ENCODE data around the gene GNL1. TPM values are rescaled to one million over a fixed set of nuclear protein-coding genes. Genes with fewer than 3 reads are reported as not detected.

The GNL1 gene
- total and polyA plus RNA-seq, 9 of the 15 experiments (the other 6 are each of a cell fraction or from before 2014, with no cell fraction given) = 0.73 to 112 (median 58.0) TPM

DNA sequence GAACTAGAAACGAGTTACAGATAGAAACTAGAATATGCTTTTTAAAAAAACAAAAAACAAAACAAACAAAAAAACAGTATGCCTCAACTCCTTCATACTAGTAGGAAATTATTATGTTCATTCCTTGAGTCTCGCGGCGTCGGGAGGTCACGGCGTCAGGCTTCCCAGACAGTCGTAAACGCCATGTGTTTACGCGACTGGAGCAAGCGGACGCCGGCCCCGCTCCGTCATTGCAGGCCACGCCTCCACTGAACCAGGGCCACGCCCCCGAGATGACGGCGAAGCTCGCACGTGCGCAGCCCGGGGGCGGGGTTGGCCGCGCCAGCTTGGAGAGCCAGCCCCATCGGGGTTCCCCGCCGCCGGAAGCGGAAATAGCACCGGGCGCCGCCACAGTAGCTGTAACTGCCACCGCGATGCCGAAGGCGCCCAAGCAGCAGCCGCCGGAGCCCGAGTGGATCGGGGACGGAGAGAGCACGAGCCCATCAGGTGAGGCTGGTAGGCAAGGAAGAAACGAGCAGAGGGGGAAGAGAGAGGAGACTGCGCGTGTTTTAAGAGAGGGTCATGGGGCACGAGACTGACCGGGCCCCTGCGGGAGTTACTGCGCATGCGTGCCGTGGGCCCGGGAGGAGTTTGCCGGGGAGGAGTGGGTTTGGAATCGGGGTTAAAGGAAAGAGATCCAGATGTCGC is 14.9 kb upstream of the GNL1 start, which contains the start of gene ABCF1 (continued):
- TF ChIP-seq CHD7 (IDR thresholded peaks at IDR 0.05; ENCODE audit: low read depth, low read length) (no peak), BACH1 (tag; IDR thresholded peaks at IDR 0.05) (no peak), MTA1 (IDR thresholded peaks at IDR 0.05; ENCODE audit: borderline replicate concordance) (peak; percentile 94), USF2 (CRISPR knock-in tag; IDR thresholded peaks at IDR 0.05) (peak; percentile 80), ZNF212 (CRISPR knock-in tag; IDR thresholded peaks at IDR 0.05) (peak; percentile 84), ZNF707 (CRISPR knock-in tag; conservative IDR thresholded peaks at IDR 0.05) (0 out of 2 replicates have a peak, but pooled peaks have one; percentile 35), SRSF3 (IDR thresholded peaks at IDR 0.05; ENCODE audit: insufficient read depth, low read length) (no peak), NCOA4 (IDR thresholded peaks at IDR 0.05; ENCODE audit: partially characterized antibody) (no peak), RBM22 (IDR thresholded peaks at IDR 0.05; ENCODE audit: low read depth, low read length, poor library complexity, severe bottlenecking) (no peak), ZFP1 (CRISPR knock-in tag; IDR thresholded peaks at IDR 0.05) (no peak), EZH2 (IDR thresholded peaks at IDR 0.05; ENCODE audit: borderline replicate concordance, low read depth, low read length) (no peak), MXI1 (IDR thresholded peaks at IDR 0.05; ENCODE audit: low read depth, low read length) (peak; percentile 99), TCF7 (IDR thresholded peaks at IDR 0.05; ENCODE audit: borderline replicate concordance) (peak; percentile 42; the same call in 1 of the 2 replicates)
- TF ChIP-seq, protein P1, sequence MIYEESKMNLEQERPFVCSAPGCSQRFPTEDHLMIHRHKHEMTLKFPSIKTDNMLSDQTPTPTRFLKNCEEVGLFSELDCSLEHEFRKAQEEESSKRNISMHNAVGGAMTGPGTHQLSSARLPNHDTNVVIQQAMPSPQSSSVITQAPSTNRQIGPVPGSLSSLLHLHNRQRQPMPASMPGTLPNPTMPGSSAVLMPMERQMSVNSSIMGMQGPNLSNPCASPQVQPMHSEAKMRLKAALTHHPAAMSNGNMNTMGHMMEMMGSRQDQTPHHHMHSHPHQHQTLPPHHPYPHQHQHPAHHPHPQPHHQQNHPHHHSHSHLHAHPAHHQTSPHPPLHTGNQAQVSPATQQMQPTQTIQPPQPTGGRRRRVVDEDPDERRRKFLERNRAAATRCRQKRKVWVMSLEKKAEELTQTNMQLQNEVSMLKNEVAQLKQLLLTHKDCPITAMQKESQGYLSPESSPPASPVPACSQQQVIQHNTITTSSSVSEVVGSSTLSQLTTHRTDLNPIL (CRISPR knock-in tag; IDR thresholded peaks at IDR 0.05) = no peak

Data from K562 (cell line).